HepG2 (cell line): Measurements from ENCODE around the gene IFIT2. TPM values are rescaled to one million over a fixed set of nuclear protein-coding genes. Genes with fewer than 3 reads are reported as not detected.
"Not testable (repeated sequence)": the region's sequence is repeated elsewhere in the genome, so short reads cannot be mapped to it uniquely, and the experiment has no call there.

Source experiments
- ATAC-seq: fragments of 200-7000 bp; cut with Tn5 transposase; 3 replicates; pipeline ENCODE4 v1.9.1; 2020; ENCODE audit warnings: mild to moderate bottlenecking, moderate library complexity
- BruUV-seq: library from RNA; stranded (reverse); fragments of 400-500 nt; replicated peaks from 2 replicates; lab custom pipeline; 2021; lab: Mats Ljungman, UMichigan
- CTCF ChIA-PET: fragments of 300-600 bp; formaldehyde crosslinking; extraction: SDS; loops from one replicate; lab custom pipeline; 2021; ENCODE audit warnings: low total read pairs, inconsistent platforms, low intra/inter-chr PET ratio; lab: Yijun Ruan, JAX
- POLR2A ChIA-PET: fragments of 350-600 bp; sonication (Branson Sonifier 250); formaldehyde crosslinking; loops from one replicate; lab custom pipeline; 2020; ENCODE audit warnings: antibody characterized with exemption, inconsistent platforms; lab: Yijun Ruan, JAX
- DNase-seq: peaks from one replicate; pipeline ENCODE4 v3.0.0-alpha.2; 2015; ENCODE audit warnings: low spot score
- FAIRE-seq: peaks from 3 replicates; lab custom pipeline; 2011; peaks lifted over from hg19 to GRCh38; lab: Jason Lieb, UNC
- H2AFZ ChIP-seq: one replicate; pipeline ENCODE4 v1.6.1; 2011; ENCODE audit warnings: low read length, inconsistent platforms
- H3K27ac ChIP-seq: fragments of 300-600 bp; 3 replicates; pipeline ENCODE4 v1.8.0; 2011; ENCODE audit warnings: mixed run types, mild to moderate bottlenecking, mixed read lengths, low read length, inconsistent platforms; ENCODE audit not compliant: insufficient read depth; ENCODE audit errors: extremely low read length
- H3K27me3 ChIP-seq, 2 experiments: fragments of 200-600 bp in 1 of 2; 2 replicates in 1 of 2; 3 replicates in 1 of 2; pipeline versions ENCODE4 v1.6.0 to v1.8.0; 2011; ENCODE audit warnings: low read length in 2 of 2, mild to moderate bottlenecking in 2 of 2, moderate library complexity in 2 of 2, inconsistent platforms in 1 of 2; ENCODE audit not compliant: insufficient read depth in 2 of 2, control insufficient read depth in 1 of 2
- H3K36me3 ChIP-seq, 2 experiments: fragments of 200-600 bp in 1 of 2; replicated peaks in 1 of 2; 2 replicates in 1 of 2; 3 replicates in 1 of 2; pipeline versions ENCODE4 v1.5.1 to v1.8.0; 2011; ENCODE audit warnings: low read length in 2 of 2, inconsistent platforms in 1 of 2; ENCODE audit not compliant: insufficient read depth in 2 of 2, control insufficient read depth in 1 of 2
- H3K4me1 ChIP-seq: 2 replicates; pipeline ENCODE4 v1.5.1; 2012; ENCODE audit warnings: low read length, inconsistent platforms; ENCODE audit not compliant: insufficient read depth
- H3K4me2 ChIP-seq: 2 replicates; pipeline ENCODE4 v1.6.0; 2011; ENCODE audit warnings: low read depth, low read length, inconsistent platforms
- H3K4me3 ChIP-seq, 3 experiments: fragments of 200-600 bp in 1 of 3; sonication (generic), shearing (Covaris generic) in 1 of 3; replicated peaks in 1 of 3; 2 replicates each; pipeline ENCODE4 v1.5.1; 2011 to 2016; ENCODE audit warnings: low read length in 3 of 3, inconsistent platforms in 2 of 3, low read depth in 2 of 3, mild to moderate bottlenecking in 2 of 3, control low read depth in 1 of 3, mixed read lengths in 1 of 3; ENCODE audit not compliant: insufficient read depth in 1 of 3
- H3K79me2 ChIP-seq: one replicate; pipeline ENCODE4 v1.6.1; 2011; ENCODE audit warnings: low read length, inconsistent platforms; ENCODE audit not compliant: insufficient read depth
- H3K9ac ChIP-seq: 2 replicates; pipeline ENCODE4 v1.6.0; 2011; ENCODE audit warnings: mild to moderate bottlenecking, low read depth, low read length, inconsistent platforms; ENCODE audit not compliant: insufficient read depth
- H3K9me3 ChIP-seq: 2 replicates; pipeline ENCODE4 v1.5.1; 2012; ENCODE audit warnings: mild to moderate bottlenecking, low read length
- H4K20me1 ChIP-seq: 2 replicates; pipeline ENCODE4 v1.6.0; 2011; ENCODE audit warnings: inconsistent platforms, mild to moderate bottlenecking, low read length, moderate library complexity; ENCODE audit not compliant: insufficient read depth
- WGBS: methylation state at CpG from one replicate; pipeline ENCODE4 v1.1.6; 2017; ENCODE audit warnings: low lambda C conversion rate; 5-methylcytosine and 5-hydroxymethylcytosine counted together
- in situ Hi-C: cut with HindIII; loops from 2 replicates; pipeline ENCODE4 v1.10.0; 2017; ENCODE audit warnings: low pct_unique_long_range_greater_than_20kb; ENCODE audit not compliant: extremely low pct_ligation_motif_present
- intact Hi-C: fragments of 100-400 bp; cut with micrococcal nuclease; formaldehyde crosslinking; loops from one replicate; pipeline ENCODE4 v1.10.0; 2022; ENCODE audit not compliant: unreplicated experiment
- polyA plus RNA-seq, 8 experiments: library from polyadenylated mRNA; depleted of rRNA in 3 of 8; stranded (reverse) in 7 of 8; unstranded in 1 of 8; fragments of >200 nt; fragmentation: Illumina TruSeq in 4 of 8; extraction: Trizol in 4 of 8; gene quantifications; 2 replicates each; pipeline versions ENCODE4 v1.2.1 to v1.2.3, GENCODE V29; 2011 to 2016; ENCODE audit warnings: low read depth in 4 of 8, missing spikeins in 1 of 8, mixed read lengths in 1 of 8; ENCODE audit not compliant: insufficient read depth in 1 of 8
- total RNA-seq, 5 experiments: library from RNA; depleted of rRNA; stranded (reverse); fragments of >200 nt; fragmentation: Illumina TruSeq; extraction: Trizol; gene quantifications; 2 replicates each; pipeline ENCODE4 v1.2.3, GENCODE V29; 2016; ENCODE audit warnings: low read depth in 1 of 5
- TF ChIP-seq, protein P1 (sequence below): sonication (generic); formaldehyde crosslinking; IDR thresholded peaks from 2 replicates; pipeline ENCODE4 v1.5.1; 2020; ENCODE audit warnings: missing genetic modification reagents, mild to moderate bottlenecking, borderline replicate concordance

The IFIT2 gene
- total and polyA plus RNA-seq, 2 of the 13 experiments (the other 11 are each of a cell fraction or from before 2014, with no cell fraction given): 0.04 to 0.15 TPM

DNA sequence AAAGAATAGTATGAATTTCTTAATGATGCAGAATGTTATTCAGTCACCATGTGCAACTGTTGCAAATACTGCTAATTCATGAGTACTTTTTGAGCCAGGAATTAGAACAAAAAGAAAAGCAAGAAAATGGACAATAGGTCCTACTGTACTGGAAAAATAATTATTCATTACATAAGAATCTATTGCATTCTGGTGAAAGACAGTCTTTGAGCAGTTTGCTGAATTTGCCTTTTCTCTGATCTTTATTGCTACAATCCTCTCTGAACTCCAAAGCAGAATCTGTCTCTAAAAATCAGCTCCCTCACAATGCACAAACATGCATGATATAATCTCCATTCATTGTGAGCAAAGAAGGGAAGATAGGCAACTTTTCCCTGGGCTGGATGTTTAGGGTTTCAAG is 12.8 kb downstream of the IFIT2 start (continued):
- TF ChIP-seq, protein P1, sequence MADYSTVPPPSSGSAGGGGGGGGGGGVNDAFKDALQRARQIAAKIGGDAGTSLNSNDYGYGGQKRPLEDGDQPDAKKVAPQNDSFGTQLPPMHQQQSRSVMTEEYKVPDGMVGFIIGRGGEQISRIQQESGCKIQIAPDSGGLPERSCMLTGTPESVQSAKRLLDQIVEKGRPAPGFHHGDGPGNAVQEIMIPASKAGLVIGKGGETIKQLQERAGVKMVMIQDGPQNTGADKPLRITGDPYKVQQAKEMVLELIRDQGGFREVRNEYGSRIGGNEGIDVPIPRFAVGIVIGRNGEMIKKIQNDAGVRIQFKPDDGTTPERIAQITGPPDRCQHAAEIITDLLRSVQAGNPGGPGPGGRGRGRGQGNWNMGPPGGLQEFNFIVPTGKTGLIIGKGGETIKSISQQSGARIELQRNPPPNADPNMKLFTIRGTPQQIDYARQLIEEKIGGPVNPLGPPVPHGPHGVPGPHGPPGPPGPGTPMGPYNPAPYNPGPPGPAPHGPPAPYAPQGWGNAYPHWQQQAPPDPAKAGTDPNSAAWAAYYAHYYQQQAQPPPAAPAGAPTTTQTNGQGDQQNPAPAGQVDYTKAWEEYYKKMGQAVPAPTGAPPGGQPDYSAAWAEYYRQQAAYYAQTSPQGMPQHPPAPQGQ (CRISPR knock-in tag): no peak

- WGBS: 65% methylated on average over 4 of the region's 4 CpGs
- DNase-seq, CTCF ChIA-PET, ATAC-seq, FAIRE-seq, H3K9me3 ChIP-seq, POLR2A ChIA-PET, H3K4me2 ChIP-seq, H3K4me1 ChIP-seq, H3K4me3 ChIP-seq, H4K20me1 ChIP-seq, H3K79me2 ChIP-seq, in situ Hi-C loops, intact Hi-C loops, H3K27ac ChIP-seq, H3K27me3 ChIP-seq, H2AFZ ChIP-seq, H3K36me3 ChIP-seq, H3K9ac ChIP-seq, BruUV-seq: not testable (repeated sequence)
These were observed 16.2 kb downstream of the IFIT2 start for GRCh38 chr10:89318047-89318446.

- H3K4me2 ChIP-seq, in situ Hi-C loops, H3K36me3 ChIP-seq, CTCF ChIA-PET, intact Hi-C loops, DNase-seq, H3K27ac ChIP-seq, H2AFZ ChIP-seq, BruUV-seq, POLR2A ChIA-PET, FAIRE-seq, H3K9me3 ChIP-seq, H3K9ac ChIP-seq, ATAC-seq, H3K27me3 ChIP-seq, H4K20me1 ChIP-seq, H3K79me2 ChIP-seq, H3K4me3 ChIP-seq: not testable (repeated sequence)
- H3K4me1 ChIP-seq: peaks cover 18% of the 10 kb centered on the region
These were observed 23.2 kb downstream of the IFIT2 start for GRCh38 chr10:89325081-89325480.

DNA sequence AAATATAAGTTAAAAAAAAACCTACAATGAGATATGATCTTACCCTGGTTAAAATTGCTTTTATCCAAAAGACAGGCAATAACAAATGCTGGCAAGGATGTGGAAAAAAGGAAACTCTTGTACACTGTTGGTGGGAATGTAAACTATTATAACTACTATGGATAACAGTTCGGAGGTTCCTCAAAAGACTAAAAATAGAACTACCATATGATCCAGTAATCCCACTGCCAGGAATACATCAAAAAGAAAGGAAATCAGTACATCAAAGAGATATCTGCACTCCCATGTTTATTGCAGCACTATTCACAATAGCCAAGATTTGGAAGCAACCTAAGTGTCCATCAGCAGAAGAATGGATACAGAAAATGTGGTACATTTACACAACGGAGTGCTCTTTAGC is 24.0 kb downstream of the IFIT2 start:
- CTCF ChIA-PET, in situ Hi-C loops, FAIRE-seq: not testable (repeated sequence)

More for the DNA sequence above, 24.0 kb downstream of the IFIT2 start:
- H3K9ac ChIP-seq, intact Hi-C loops, H3K4me2 ChIP-seq, BruUV-seq, H3K4me3 ChIP-seq, POLR2A ChIA-PET, ATAC-seq, H3K27ac ChIP-seq, H3K79me2 ChIP-seq, H2AFZ ChIP-seq, H3K9me3 ChIP-seq, H3K36me3 ChIP-seq, H4K20me1 ChIP-seq, H3K27me3 ChIP-seq, DNase-seq: not testable (repeated sequence)
- H3K4me1 ChIP-seq: peaks cover 25% of the 10 kb centered on the region
- WGBS: 12% methylated on average over 2 of the region's 2 CpGs
